Neuronal stem cell (in vitro differentiated cells): ENCODE data around the gene DISP1.

ENCODE experiments used
- DNase-seq: peaks from one replicate; pipeline ENCODE4 v3.0.0-alpha.2; 2013; ENCODE audit warnings: low spot score
- H2AFZ ChIP-seq: one replicate; pipeline ENCODE4 v1.6.1; 2013; ENCODE audit warnings: mild to moderate bottlenecking, low read length, inconsistent platforms
- H2AK5ac ChIP-seq: 2 replicates; pipeline ENCODE4 v1.6.1; 2013; ENCODE audit warnings: low read depth, mild to moderate bottlenecking, inconsistent platforms, low read length, moderate library complexity, mixed read lengths
- H2BK120ac ChIP-seq: 2 replicates; pipeline ENCODE4 v1.6.1; 2013; ENCODE audit warnings: low read depth, mild to moderate bottlenecking, inconsistent platforms, low read length, moderate library complexity, mixed read lengths
- H2BK12ac ChIP-seq: one replicate; pipeline ENCODE4 v1.6.1; 2013; ENCODE audit warnings: low read length, inconsistent platforms
- H2BK15ac ChIP-seq: 2 replicates; pipeline ENCODE4 v1.6.1; 2013; ENCODE audit warnings: mild to moderate bottlenecking, low read length, inconsistent platforms, mixed read lengths
- H2BK5ac ChIP-seq: one replicate; pipeline ENCODE4 v1.6.1; 2013; ENCODE audit warnings: inconsistent platforms, mild to moderate bottlenecking, low read length, moderate library complexity
- H3K14ac ChIP-seq: one replicate; pipeline ENCODE4 v1.6.1; 2013; ENCODE audit warnings: low read length, inconsistent platforms
- H3K18ac ChIP-seq: 2 replicates; pipeline ENCODE4 v1.6.1; 2013; ENCODE audit warnings: low read length, inconsistent platforms
- H3K23ac ChIP-seq: 2 replicates; pipeline ENCODE4 v1.6.1; 2013; ENCODE audit warnings: low read depth, mild to moderate bottlenecking, mixed read lengths, low read length, inconsistent platforms; ENCODE audit not compliant: poor library complexity
- H3K27ac ChIP-seq: replicated peaks from 3 replicates; pipeline ENCODE4 v1.5.1; 2013; ENCODE audit warnings: low read length, inconsistent platforms
- H3K27me3 ChIP-seq, 3 experiments: 2 replicates each; pipeline ENCODE4 v1.6.1; 2013; ENCODE audit warnings: low read length in 3 of 3, mild to moderate bottlenecking in 2 of 3, inconsistent platforms in 1 of 3, low read depth in 1 of 3, mixed read lengths in 1 of 3, moderate library complexity in 1 of 3; ENCODE audit not compliant: control insufficient read depth in 3 of 3, insufficient read depth in 3 of 3
- H3K36me3 ChIP-seq, 2 donors: replicated peaks in 1 of 2; 2 replicates each; pipeline ENCODE4 v1.6.1; 2013; ENCODE audit warnings: low read length in 2 of 2; ENCODE audit not compliant: control insufficient read depth in 2 of 2, insufficient read depth in 2 of 2
- H3K4ac ChIP-seq: 2 replicates; pipeline ENCODE4 v1.6.1; 2013; ENCODE audit warnings: inconsistent platforms, mild to moderate bottlenecking, low read length, moderate library complexity
- H3K4me1 ChIP-seq, 2 donors: 1 replicate in 1 of 2; 2 replicates in 1 of 2; pipeline ENCODE4 v1.6.1; 2013; ENCODE audit warnings: low read length in 2 of 2, low read depth in 1 of 2; ENCODE audit not compliant: control insufficient read depth in 2 of 2, insufficient read depth in 1 of 2
- H3K4me2 ChIP-seq: one replicate; pipeline ENCODE4 v1.6.1; 2013; ENCODE audit warnings: mild to moderate bottlenecking, low read length, inconsistent platforms; ENCODE audit not compliant: insufficient read depth, poor library complexity, severe bottlenecking
- H3K4me3 ChIP-seq, 2 donors: 2 replicates each; pipeline ENCODE4 v1.5.1; 2013; ENCODE audit warnings: low read length in 2 of 2, mild to moderate bottlenecking in 2 of 2, inconsistent platforms in 1 of 2, moderate library complexity in 1 of 2
- H3K79me1 ChIP-seq: one replicate; pipeline ENCODE4 v1.6.1; 2013; ENCODE audit warnings: low read depth, mild to moderate bottlenecking, inconsistent platforms, low read length, moderate library complexity
- H3K9ac ChIP-seq: one replicate; pipeline ENCODE4 v1.6.1; 2013; ENCODE audit warnings: mild to moderate bottlenecking, low read depth, low read length, inconsistent platforms; ENCODE audit not compliant: poor library complexity
- H3K9me3 ChIP-seq, 2 donors: replicated peaks in 1 of 2; 2 replicates each; pipeline versions ENCODE3 to v1.6.1; 2013; ENCODE audit warnings: low read length in 2 of 2, mild to moderate bottlenecking in 2 of 2, inconsistent platforms in 1 of 2, low read depth in 1 of 2, mixed read lengths in 1 of 2, moderate library complexity in 1 of 2; ENCODE audit not compliant: control insufficient read depth in 2 of 2, insufficient read depth in 1 of 2
- H4K8ac ChIP-seq: one replicate; pipeline ENCODE4 v1.6.1; 2013; ENCODE audit warnings: low read depth, mild to moderate bottlenecking, inconsistent platforms, low read length, moderate library complexity
- H4K91ac ChIP-seq: one replicate; pipeline ENCODE4 v1.6.1; 2013; ENCODE audit warnings: low read length, low read depth, mild to moderate bottlenecking, inconsistent platforms; ENCODE audit not compliant: poor library complexity
- WGBS, 2 donors: extraction: QIAGEN DNeasy Blood & Tissue Kit; methylation state at CpG; one replicate each; pipeline ENCODE4 v1.1.7; 2013; ENCODE audit warnings: missing lambda C conversion rate in 2 of 2, mixed read lengths in 1 of 2; ENCODE audit not compliant: insufficient read length in 2 of 2, insufficient replicate concordance in 1 of 2; ENCODE audit errors: extremely low coverage in 2 of 2; 5-methylcytosine and 5-hydroxymethylcytosine counted together

Gene DISP1

GRCh38 chr1:222792744-222793143 is 22.1 kb upstream of the DISP1 start:
- no peak overlapping the region for H3K23ac ChIP-seq
- no peak overlapping the region for H3K18ac ChIP-seq
- H3K79me1 ChIP-seq: no peaks in the 10 kb centered on the region
- no peak overlapping the region for H2BK120ac ChIP-seq
- H3K4me3 ChIP-seq: no peak overlapping the region
- DNase-seq: no peak
- no peak overlapping the region for H3K27ac ChIP-seq
- no peaks in the 10 kb centered on the region for H3K4me1 ChIP-seq
- no peak overlapping the region for H2AFZ ChIP-seq
- H2BK15ac ChIP-seq: no peak overlapping the region
- no peak overlapping the region for H3K4ac ChIP-seq
- H3K9me3 ChIP-seq: peaks cover 0 to 8% of the 10 kb centered on the region in 2 donors
- WGBS, 2 donors: no CpG with 5 or more reads among the region's 2 CpGs
- H3K27me3 ChIP-seq: peaks cover 0 to 2% (median 0%) of the 10 kb centered on the region in 3 experiments
- H2BK5ac ChIP-seq: no peak overlapping the region
- H2BK12ac ChIP-seq: no peak overlapping the region
- H2AK5ac ChIP-seq: no peak overlapping the region
- no peak overlapping the region for H4K91ac ChIP-seq
- H3K4me2 ChIP-seq: no peak overlapping the region
- H3K36me3 ChIP-seq: no peaks in the 10 kb centered on the region
- no peak overlapping the region for H3K14ac ChIP-seq
- H4K8ac ChIP-seq: no peak overlapping the region
- H3K9ac ChIP-seq: no peak overlapping the region

GRCh38 chr1:222794656-222795474 is 20.0 kb upstream of the DISP1 start:
- Histone ChIP-seq H3K9me3 (peaks cover 0 to 8% of the 10 kb centered on the region in 2 donors), H2BK15ac (peak overlapping the region; percentile 16), H3K79me1 (no peaks in the 10 kb centered on the region), H3K27me3 (no peaks in the 10 kb centered on the region), H3K4me1 (peaks cover 0 to 2% of the 10 kb centered on the region in 2 donors), H3K4ac (no peak overlapping the region), H3K4me2 (no peak overlapping the region), H4K91ac (no peak overlapping the region), H4K8ac (no peak overlapping the region), H3K27ac (no peak overlapping the region), H2BK5ac (no peak overlapping the region), H3K36me3 (no peaks in the 10 kb centered on the region), H3K4me3 (no peak overlapping the region), H2BK120ac (no peak overlapping the region), H3K9ac (peak overlapping the region; percentile 22), H2AFZ (no peak overlapping the region), H2BK12ac (no peak overlapping the region), H2AK5ac (peak overlapping the region; percentile 64), H3K14ac (no peak overlapping the region), H3K23ac (no peak overlapping the region), H3K18ac (peak overlapping the region; percentile 12)
- no CpG with 5 or more reads among the region's 6 CpGs for WGBS, 2 donors
- no peak for DNase-seq

- H3K4ac ChIP-seq: no peak overlapping the region
- no peak overlapping the region for H4K91ac ChIP-seq
- no peak overlapping the region for H3K4me3 ChIP-seq
- H2BK120ac ChIP-seq: no peak overlapping the region
- H3K4me2 ChIP-seq: no peak overlapping the region
- DNase-seq: no peak
- H2AFZ ChIP-seq: no peak overlapping the region
- H3K4me1 ChIP-seq: peaks cover 0 to 2% of the 10 kb centered on the region in 2 donors
- no peak overlapping the region for H3K14ac ChIP-seq
- H3K27ac ChIP-seq: no peak overlapping the region
- H4K8ac ChIP-seq: no peak overlapping the region
- H3K23ac ChIP-seq: no peak overlapping the region
- no peak overlapping the region for H2BK12ac ChIP-seq
- H3K36me3 ChIP-seq: no peaks in the 10 kb centered on the region
- H2BK5ac ChIP-seq: no peak overlapping the region
- no peak overlapping the region for H2BK15ac ChIP-seq
- no peak overlapping the region for H3K18ac ChIP-seq
- H3K9me3 ChIP-seq: peaks cover 0 to 8% of the 10 kb centered on the region in 2 donors
- no peaks in the 10 kb centered on the region for H3K27me3 ChIP-seq
- H3K9ac ChIP-seq: no peak overlapping the region
- H3K79me1 ChIP-seq: no peaks in the 10 kb centered on the region
- no peak overlapping the region for H2AK5ac ChIP-seq
These were observed 16.7 kb upstream of the DISP1 start for GRCh38 chr1:222798116-222798515.

- no peak for DNase-seq
- no CpG with 5 or more reads among the region's 4 CpGs for WGBS, 2 donors
- peaks cover 0 to 2% of the 10 kb centered on the region in 2 donors for H3K4me1 ChIP-seq
- H3K9ac ChIP-seq: no peak overlapping the region
- no peak overlapping the region for H2AFZ ChIP-seq
- no peak overlapping the region for H3K14ac ChIP-seq
- no peaks in the 10 kb centered on the region for H3K36me3 ChIP-seq
- no peak overlapping the region for H2BK12ac ChIP-seq
- H3K9me3 ChIP-seq: peaks cover 0 to 8% of the 10 kb centered on the region in 2 donors
- no peak overlapping the region for H3K27ac ChIP-seq
- H3K4me3 ChIP-seq: no peak overlapping the region
- H3K23ac ChIP-seq: no peak overlapping the region
- H3K27me3 ChIP-seq: no peaks in the 10 kb centered on the region
- H3K4me2 ChIP-seq: no peak overlapping the region
- H3K4ac ChIP-seq: no peak overlapping the region
- H2BK120ac ChIP-seq: no peak overlapping the region
- H2BK5ac ChIP-seq: no peak overlapping the region
- H2AK5ac ChIP-seq: no peak overlapping the region
- no peak overlapping the region for H4K91ac ChIP-seq
- no peak overlapping the region for H2BK15ac ChIP-seq
- H4K8ac ChIP-seq: no peak overlapping the region
- no peaks in the 10 kb centered on the region for H3K79me1 ChIP-seq
- no peak overlapping the region for H3K18ac ChIP-seq
These were observed 15.9 kb upstream of the DISP1 start for GRCh38 chr1:222798975-222799374.
